Activated B cell treated with CpG ODN at 0.5 μM for 24 hours (primary cell): ENCODE data around the gene PIEZO1. TPM values are rescaled to one million over a fixed set of nuclear protein-coding genes. Genes with fewer than 3 reads are reported as not detected.
A peak's percentile ranks its signal among the peaks of the same experiment; 100 is the strongest.

Experiments used
- ATAC-seq: fragments of 200-7000 bp; cut with Tn5 transposase; one replicate; pipeline ENCODE4 v1.10.0; 2021; ENCODE audit warnings: low read depth, mild to moderate bottlenecking, moderate library complexity
- CTCF ChIA-PET: fragments of 350-600 bp; sonication (Branson Sonifier 250); formaldehyde crosslinking; loops from one replicate; lab custom pipeline; 2021; ENCODE audit warnings: antibody characterized with exemption; lab: Charles Lee
- POLR2A ChIA-PET: fragments of 350-600 bp; sonication (Branson Sonifier 250); formaldehyde crosslinking; loops from one replicate; lab custom pipeline; 2021; ENCODE audit warnings: antibody characterized with exemption; lab: Charles Lee
- DNase-seq: peaks from one replicate; pipeline ENCODE4 v3.0.0; 2022
- H3K27ac Mint-ChIP-seq: one replicate; pipeline ENCODE4 v1.8.0; 2020; ENCODE audit warnings: mixed read lengths
- H3K27me3 Mint-ChIP-seq: one replicate; pipeline ENCODE4 v1.8.0; 2021; ENCODE audit warnings: mixed read lengths
- H3K36me3 Mint-ChIP-seq: one replicate; pipeline ENCODE4 v1.8.0; 2021; ENCODE audit warnings: low read depth, mixed read lengths
- H3K4me1 Mint-ChIP-seq: one replicate; pipeline ENCODE4 v1.8.0; 2021; ENCODE audit warnings: mixed read lengths
- H3K4me3 Mint-ChIP-seq: one replicate; pipeline ENCODE4 v1.8.0; 2020; ENCODE audit warnings: mild to moderate bottlenecking, mixed read lengths
- H3K9me3 Mint-ChIP-seq: one replicate; pipeline ENCODE4 v1.8.0; 2020; ENCODE audit warnings: mixed read lengths
- intact Hi-C: fragments of 100-400 bp; cut with micrococcal nuclease; formaldehyde crosslinking; loops from one replicate; pipeline ENCODE4 v1.15.1; 2024
- total RNA-seq: library from RNA; stranded (reverse); gene quantifications from 2 replicates; pipeline ENCODE4 v1.2.3, GENCODE V29; 2022
- TF ChIP-seq, protein P1 (sequence below): fragments of 200-600 bp; IDR thresholded peaks from one replicate; pipeline ENCODE4 v1.8.0; 2022; ENCODE audit warnings: antibody characterized with exemption, mild to moderate bottlenecking

Gene PIEZO1
- total RNA-seq, 1 donor from 2014 or later = 85.9 TPM

GRCh38 chr16:88755745-88756443, 29.1 kb downstream of the PIEZO1 start:
- DNase-seq = no peak
- ChIA-PET POLR2A (no interaction called here), CTCF (no interaction called here)
- H3K36me3 Mint-ChIP-seq = peaks cover 9% of the 10 kb centered on the region
- intact Hi-C loops = no loop called here
- no peak overlapping the region for H3K4me3 Mint-ChIP-seq
- no peak overlapping the region for H3K27ac Mint-ChIP-seq
- no peaks in the 10 kb centered on the region for H3K9me3 Mint-ChIP-seq
- no peak for ATAC-seq
- H3K4me1 Mint-ChIP-seq = peaks cover 31% of the 10 kb centered on the region
- TF ChIP-seq, protein P1, sequence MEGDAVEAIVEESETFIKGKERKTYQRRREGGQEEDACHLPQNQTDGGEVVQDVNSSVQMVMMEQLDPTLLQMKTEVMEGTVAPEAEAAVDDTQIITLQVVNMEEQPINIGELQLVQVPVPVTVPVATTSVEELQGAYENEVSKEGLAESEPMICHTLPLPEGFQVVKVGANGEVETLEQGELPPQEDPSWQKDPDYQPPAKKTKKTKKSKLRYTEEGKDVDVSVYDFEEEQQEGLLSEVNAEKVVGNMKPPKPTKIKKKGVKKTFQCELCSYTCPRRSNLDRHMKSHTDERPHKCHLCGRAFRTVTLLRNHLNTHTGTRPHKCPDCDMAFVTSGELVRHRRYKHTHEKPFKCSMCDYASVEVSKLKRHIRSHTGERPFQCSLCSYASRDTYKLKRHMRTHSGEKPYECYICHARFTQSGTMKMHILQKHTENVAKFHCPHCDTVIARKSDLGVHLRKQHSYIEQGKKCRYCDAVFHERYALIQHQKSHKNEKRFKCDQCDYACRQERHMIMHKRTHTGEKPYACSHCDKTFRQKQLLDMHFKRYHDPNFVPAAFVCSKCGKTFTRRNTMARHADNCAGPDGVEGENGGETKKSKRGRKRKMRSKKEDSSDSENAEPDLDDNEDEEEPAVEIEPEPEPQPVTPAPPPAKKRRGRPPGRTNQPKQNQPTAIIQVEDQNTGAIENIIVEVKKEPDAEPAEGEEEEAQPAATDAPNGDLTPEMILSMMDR = no peak
- no peaks in the 10 kb centered on the region for H3K27me3 Mint-ChIP-seq

DNA sequence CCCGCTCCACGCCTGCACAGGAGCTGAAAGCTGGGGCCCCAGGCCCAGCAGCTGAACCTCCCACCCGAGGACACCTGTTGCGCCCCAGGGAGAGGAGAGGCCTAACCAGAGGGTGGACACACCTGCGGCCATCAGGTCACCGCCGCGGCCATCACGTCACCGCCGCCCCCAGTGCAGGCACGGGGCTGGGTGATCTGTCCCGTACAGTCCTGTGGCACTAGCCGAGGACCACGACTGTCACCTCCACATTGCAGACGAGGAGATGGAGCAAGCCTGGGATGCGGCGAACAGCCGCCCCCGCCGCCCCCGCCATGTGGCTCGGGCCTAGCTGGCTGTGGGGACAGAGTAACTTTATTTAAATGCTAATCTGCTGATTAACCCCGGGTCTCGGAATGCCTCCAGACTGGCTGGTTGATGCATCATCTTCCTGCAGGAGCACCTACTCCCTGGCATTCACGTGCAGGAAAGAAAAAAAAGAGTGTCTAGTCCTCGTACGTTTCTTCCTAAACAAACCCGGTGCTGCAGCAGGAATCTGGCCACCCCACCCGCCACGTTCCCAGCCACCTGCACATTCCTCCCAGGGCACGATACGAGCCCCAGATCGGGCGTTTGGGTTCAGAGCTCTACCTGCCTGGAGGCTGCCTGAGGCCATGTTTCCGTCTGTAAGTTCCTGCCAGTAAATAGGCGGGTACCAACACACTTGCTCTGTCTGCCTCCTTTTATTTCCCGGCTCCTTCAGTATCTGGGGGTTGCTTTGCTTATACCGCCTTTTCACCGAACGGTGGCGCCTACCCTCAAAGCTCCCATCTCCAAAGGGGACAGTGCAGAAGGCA, 29.9 kb downstream of the PIEZO1 start:
- Mint-ChIP-seq H3K27ac (no peak overlapping the region), H3K4me1 (peaks cover 30% of the 10 kb centered on the region), H3K36me3 (peaks cover 9% of the 10 kb centered on the region), H3K4me3 (no peak overlapping the region), H3K9me3 (no peaks in the 10 kb centered on the region), H3K27me3 (no peaks in the 10 kb centered on the region)
- no peak for DNase-seq
- intact Hi-C loops = no loop called here
- ATAC-seq = no peak
- POLR2A ChIA-PET = interaction anchor here (0.9 to 1.1 kb wide), 2 partner anchors 9 to 13 kb away, joined by 4 to 7 read pairs; no protein-coding TSS in a partner anchor
- TF ChIP-seq, protein P1 = no peak
- CTCF ChIA-PET = no interaction called here

GRCh38 chr16:88754109-88754911, 30.7 kb downstream of the PIEZO1 start:
- POLR2A ChIA-PET = interaction anchor here (0.9 to 1.1 kb wide), 2 partner anchors 8 to 14 kb away, joined by 4 to 7 read pairs; no protein-coding TSS in a partner anchor

DNA sequence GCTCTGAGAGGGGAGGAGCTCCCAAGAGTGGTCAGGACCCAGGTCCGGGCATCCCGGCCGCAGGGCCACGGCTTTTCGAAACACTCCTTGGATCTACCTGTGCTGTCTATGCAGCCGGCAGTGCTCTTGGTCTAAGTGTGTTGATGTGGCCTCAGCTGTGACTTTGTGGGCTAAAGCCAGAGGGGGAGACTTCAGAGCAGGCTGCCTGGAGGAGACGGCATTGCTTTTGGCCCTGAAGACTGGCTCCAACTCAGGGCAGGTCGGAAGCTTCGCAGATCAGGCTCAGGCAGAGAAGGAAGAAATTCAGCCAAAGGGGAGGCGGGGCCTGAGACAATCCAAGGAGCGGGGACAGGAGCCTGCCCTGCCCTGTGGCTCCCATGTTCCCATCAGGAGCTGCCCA, 31.4 kb downstream of the PIEZO1 start:
- Mint-ChIP-seq H3K9me3 (no peaks in the 10 kb centered on the region), H3K27me3 (no peaks in the 10 kb centered on the region), H3K4me3 (no peak overlapping the region), H3K36me3 (peaks cover 7% of the 10 kb centered on the region), H3K27ac (peak overlapping the region; percentile 35), H3K4me1 (peaks cover 26% of the 10 kb centered on the region)
- TF ChIP-seq, protein P1 = no peak
- CTCF ChIA-PET = interaction anchor here (1.2 to 2.1 kb wide), 2 partner anchors 10 to 16 kb away, joined by 6 read pairs; no protein-coding TSS in a partner anchor
- intact Hi-C loops = no loop called here
- ATAC-seq (no peak), DNase-seq (no peak)
- POLR2A ChIA-PET = interaction anchor here (1.1 kb wide), 1 partner anchor 8 kb away, joined by 4 read pairs; no protein-coding TSS in a partner anchor

More at GRCh38 chr16:88754109-88754911, 30.7 kb downstream of the PIEZO1 start:
- Mint-ChIP-seq H3K36me3 (peaks cover 9% of the 10 kb centered on the region), H3K9me3 (no peaks in the 10 kb centered on the region), H3K4me3 (no peak overlapping the region), H3K27ac (no peak overlapping the region), H3K4me1 (peaks cover 30% of the 10 kb centered on the region), H3K27me3 (no peaks in the 10 kb centered on the region)
- CTCF ChIA-PET = interaction anchor here (1.2 to 2.1 kb wide), 2 partner anchors 11 to 17 kb away, joined by 6 read pairs; no protein-coding TSS in a partner anchor
- intact Hi-C loops = no loop called here
- DNase-seq = no peak
- TF ChIP-seq, protein P1 = no peak
- ATAC-seq = no peak
